Activated T-cell treated with anti-CD3 and anti-CD28 coated beads, Interleukin-2, amount 50 U/mL, for 24 hours (primary cell): ENCODE measurements around the gene ZNF275.

ENCODE experiments used
- DNase-seq: peaks from one replicate; pipeline ENCODE4 v3.0.0-alpha.2; 2020
- H3K27ac Mint-ChIP-seq: 2 replicates; pipeline ENCODE4 v1.8.0; 2020; ENCODE audit warnings: mild to moderate bottlenecking, mixed read lengths
- H3K27me3 Mint-ChIP-seq: 2 replicates; pipeline ENCODE4 v1.8.0; 2020; ENCODE audit warnings: mixed read lengths
- H3K36me3 Mint-ChIP-seq: 2 replicates; pipeline ENCODE4 v1.8.0; 2020; ENCODE audit warnings: low read depth, mixed read lengths
- H3K4me1 Mint-ChIP-seq: 2 replicates; pipeline ENCODE4 v1.8.0; 2020; ENCODE audit warnings: low read depth, mixed read lengths
- H3K4me3 Mint-ChIP-seq: 2 replicates; pipeline ENCODE4 v1.8.0; 2020; ENCODE audit warnings: mild to moderate bottlenecking, moderate library complexity, mixed read lengths
- H3K9me3 Mint-ChIP-seq: 2 replicates; pipeline ENCODE4 v1.8.0; 2020; ENCODE audit warnings: mixed read lengths

ZNF275 gene

DNA sequence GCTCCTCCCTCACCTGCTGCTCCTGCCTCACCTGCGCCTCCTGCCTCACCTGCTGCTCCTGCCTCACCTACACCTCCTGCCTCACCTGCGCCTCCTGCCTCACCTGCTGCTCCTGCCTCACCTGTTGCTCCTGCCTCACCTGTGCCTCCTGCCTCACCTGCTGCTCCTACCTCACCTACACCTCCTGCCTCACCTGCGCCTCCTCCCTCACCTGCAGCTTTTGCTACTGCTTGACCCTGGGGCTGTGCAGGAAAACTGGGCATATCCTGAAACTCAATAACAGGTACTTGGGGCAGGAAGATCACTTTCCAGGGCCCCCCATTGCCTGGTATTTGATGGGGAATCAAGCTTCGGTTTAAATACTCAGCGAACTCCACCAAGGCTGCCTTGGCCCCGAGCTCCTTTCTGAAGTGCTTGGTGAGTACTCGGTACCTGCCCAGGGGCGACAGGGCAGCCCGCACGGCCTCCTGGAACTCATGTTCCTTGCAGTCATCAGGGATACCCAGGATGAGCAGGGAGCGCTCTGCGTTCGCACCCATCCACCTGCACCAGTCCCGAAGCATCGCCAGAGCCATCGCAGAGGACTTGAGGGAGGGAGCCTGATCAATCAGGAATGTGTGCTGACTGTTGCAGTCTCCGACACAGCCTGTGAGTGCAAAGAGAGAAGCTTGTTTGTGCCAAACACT lies 64.5 kb downstream of the ZNF275 start:
- Mint-ChIP-seq H3K4me1 (peaks cover 3% of the 10 kb centered on the region), H3K36me3 (no peaks in the 10 kb centered on the region), H3K27me3 (peaks cover 6% of the 10 kb centered on the region), H3K9me3 (peaks cover 2% of the 10 kb centered on the region), H3K27ac (no peak overlapping the region), H3K4me3 (no peak overlapping the region)
- DNase-seq, result no peak

DNA sequence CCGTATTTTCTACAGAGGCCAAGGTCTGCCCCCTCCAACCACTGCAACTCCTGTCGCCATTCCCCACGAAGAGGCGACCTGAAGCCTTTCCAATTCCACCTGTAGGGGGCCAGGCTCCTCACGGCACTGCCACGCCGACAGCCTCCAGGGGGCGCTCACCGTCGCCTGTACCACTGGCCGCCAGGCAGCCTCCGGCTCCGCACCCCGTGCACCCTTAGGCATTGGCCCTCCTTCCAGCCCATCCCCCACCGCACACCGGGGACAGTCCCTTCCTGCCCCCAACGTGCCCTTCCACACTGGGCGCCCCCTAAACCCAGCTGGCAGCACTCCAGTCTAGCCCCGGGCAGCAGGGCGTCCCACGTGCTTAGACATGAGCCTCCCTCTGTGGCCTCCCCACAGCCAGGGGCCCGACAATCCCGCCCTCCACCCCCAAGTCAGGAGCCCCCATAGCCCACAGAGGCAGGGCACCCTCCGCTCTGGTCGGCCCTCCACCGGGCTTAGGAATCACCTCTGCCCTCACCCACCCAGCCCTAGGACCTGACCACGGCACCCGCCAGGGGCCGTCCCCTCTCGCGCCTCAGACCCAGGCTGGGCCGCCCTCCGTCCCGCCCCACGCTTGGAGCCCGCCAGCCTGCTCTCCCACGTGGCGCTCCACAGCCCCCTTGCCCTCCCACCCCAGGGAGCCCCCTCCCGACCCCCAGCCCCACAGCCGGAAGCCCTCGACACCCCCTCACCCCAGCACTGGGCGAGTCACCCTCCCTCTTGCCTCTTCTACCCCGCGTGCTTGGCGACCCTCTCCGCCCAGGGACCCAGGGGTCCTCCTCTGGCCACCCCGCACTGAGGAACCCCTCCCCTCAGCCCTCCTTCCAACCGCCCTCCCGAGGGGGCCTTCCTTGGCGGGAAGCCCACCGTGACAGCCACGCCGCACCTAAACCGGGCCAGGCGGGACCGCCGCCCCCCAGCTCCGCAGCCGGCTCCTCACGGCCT lies 66.5 kb downstream of the ZNF275 start:
- DNase-seq, result peak; percentile 69
- no peak overlapping the region for H3K4me3 Mint-ChIP-seq
- no peaks in the 10 kb centered on the region for H3K36me3 Mint-ChIP-seq
- no peak overlapping the region for H3K27ac Mint-ChIP-seq
- H3K4me1 Mint-ChIP-seq, result peaks cover 2% of the 10 kb centered on the region
- H3K9me3 Mint-ChIP-seq, result peaks cover 2% of the 10 kb centered on the region
- H3K27me3 Mint-ChIP-seq, result peaks cover 18% of the 10 kb centered on the region

- peaks cover 1% of the 10 kb centered on the region for H3K4me1 Mint-ChIP-seq
- H3K9me3 Mint-ChIP-seq, result peaks cover 2% of the 10 kb centered on the region
- H3K36me3 Mint-ChIP-seq, result no peaks in the 10 kb centered on the region
- no peak for DNase-seq
- H3K27ac Mint-ChIP-seq, result no peak within 1 kb of the TSS
- H3K4me3 Mint-ChIP-seq, result no peak within 1 kb of the TSS
- peaks cover 22% of the 10 kb centered on the region for H3K27me3 Mint-ChIP-seq
Measured at GRCh38 chrX:153401133-153401764, 67.3 kb downstream of the ZNF275 start, which contains the start of gene PNMA6E. Gene PNMA6E (minus strand): TSS chrX:153401350. CDS start chrX:153398849, 2,501 bp downstream.
